Calu3 (cell line): Measurements from ENCODE around the gene STK11. TPM values are rescaled to one million over a fixed set of nuclear protein-coding genes. Genes with fewer than 3 reads are reported as not detected.

Experiments
- BruUV-seq: library from RNA; stranded (reverse); fragments of 400-500 nt; replicated peaks from 2 replicates; lab custom pipeline; 2021; lab: Mats Ljungman, UMichigan
- CTCF ChIA-PET: fragments of 300-600 bp; sonication (Branson Sonifier 250); formaldehyde crosslinking; loops from one replicate; lab custom pipeline; 2022; ENCODE audit warnings: antibody characterized with exemption; lab: Charles Lee
- DNase-seq: peaks from one replicate; pipeline ENCODE4 v3.0.0; 2022
- H3K27ac Mint-ChIP-seq: one replicate; pipeline ENCODE4 v1.8.0; 2022; ENCODE audit warnings: mixed read lengths; ENCODE audit not compliant: unreplicated experiment
- H3K27me3 Mint-ChIP-seq: one replicate; pipeline ENCODE4 v1.8.0; 2022; ENCODE audit warnings: mixed read lengths; ENCODE audit not compliant: unreplicated experiment
- H3K36me3 Mint-ChIP-seq: one replicate; pipeline ENCODE4 v1.8.0; 2022; ENCODE audit warnings: mild to moderate bottlenecking, moderate library complexity, mixed read lengths; ENCODE audit not compliant: insufficient read depth, unreplicated experiment
- H3K4me1 Mint-ChIP-seq: one replicate; pipeline ENCODE4 v1.8.0; 2022; ENCODE audit warnings: mild to moderate bottlenecking, low read depth, mixed read lengths; ENCODE audit not compliant: unreplicated experiment
- H3K4me3 Mint-ChIP-seq: one replicate; pipeline ENCODE4 v1.8.0; 2022; ENCODE audit warnings: mild to moderate bottlenecking, low read depth, moderate library complexity, mixed read lengths; ENCODE audit not compliant: unreplicated experiment
- H3K9me3 Mint-ChIP-seq: one replicate; pipeline ENCODE4 v1.8.0; 2022; ENCODE audit warnings: low read depth, mixed read lengths; ENCODE audit not compliant: unreplicated experiment
- intact Hi-C: fragments of 100-400 bp; cut with micrococcal nuclease; formaldehyde crosslinking; loops from one replicate; pipeline ENCODE4 v1.10.0; 2022; ENCODE audit not compliant: unreplicated experiment
- total RNA-seq: library from RNA; stranded (reverse); gene quantifications from 2 replicates; pipeline ENCODE4 v1.2.3, GENCODE V29; 2022
- TF ChIP-seq, protein P1 (sequence below): fragments of 200-600 bp; IDR thresholded peaks from one replicate; pipeline ENCODE4 v1.8.0; 2022; ENCODE audit warnings: antibody characterized with exemption; ENCODE audit not compliant: unreplicated experiment

Gene STK11
- total RNA-seq, 1 experiment from 2014 or later, result 58.3 TPM

DNA sequence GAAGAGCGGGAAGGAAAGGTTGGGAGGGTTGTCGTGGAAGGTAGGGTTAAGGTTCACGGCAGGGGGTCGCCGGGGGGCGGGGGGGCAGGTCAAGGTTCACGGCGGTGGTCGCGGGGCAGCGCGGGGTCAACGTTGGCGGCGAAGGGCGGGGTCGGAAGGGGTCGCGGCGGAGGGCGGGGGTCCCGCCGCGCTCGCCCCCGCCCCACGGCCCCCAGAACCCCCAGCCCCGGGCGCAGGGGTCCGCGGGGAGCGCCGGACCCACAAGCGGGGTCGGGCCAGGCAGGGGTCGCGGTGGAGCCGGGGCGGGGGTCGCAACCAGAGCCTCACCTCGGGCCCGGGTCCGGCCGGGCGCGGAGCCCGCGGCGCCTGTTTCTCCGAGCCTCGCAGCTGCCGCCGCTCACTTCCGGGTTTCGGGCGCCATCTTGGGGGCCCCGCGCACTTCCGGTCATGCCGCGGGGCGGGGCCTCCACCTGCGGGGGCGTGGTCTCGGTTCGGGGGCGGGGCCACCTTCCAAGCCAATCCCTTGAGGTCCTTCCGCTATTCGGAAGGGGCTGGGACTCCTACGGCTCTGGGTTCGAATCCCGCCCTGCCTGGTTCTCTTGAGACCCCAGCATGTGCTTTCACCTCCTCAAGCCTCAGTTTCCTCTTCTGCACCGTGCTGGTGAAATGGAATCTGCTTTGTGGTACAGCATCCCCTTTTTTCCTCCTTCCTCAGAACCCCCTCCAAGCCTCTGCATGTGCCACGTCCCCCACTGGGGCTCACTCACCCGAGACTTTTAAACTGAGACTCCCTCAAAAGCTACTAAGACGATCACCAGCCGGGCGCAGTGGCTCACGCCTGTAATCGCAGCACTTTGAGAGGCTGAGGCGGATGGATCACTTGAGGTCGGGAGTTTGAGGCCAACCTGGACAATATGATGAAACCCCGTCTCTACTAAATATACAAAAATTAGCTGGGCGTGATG lies 31.5 kb upstream of the STK11 start, which contains the start of gene SBNO2:
SBNO2 (minus strand) TSS at position 424 of the 965 bp plus-strand sequence. CDS start 19,992 bp downstream, outside the sequence.
- Mint-ChIP-seq H3K27me3 (no peaks in the 10 kb centered on the region), H3K4me3 (peak within 1 kb of the TSS; percentile 85), H3K9me3 (no peaks in the 10 kb centered on the region), H3K36me3 (peaks cover 59% of the 10 kb centered on the region), H3K4me1 (peaks cover 41% of the 10 kb centered on the region), H3K27ac (peak within 1 kb of the TSS; percentile 92)
- CTCF ChIA-PET, result interaction anchor here (0.5 kb wide), 1 partner anchor 19 kb away, joined by 4 read pairs; no protein-coding TSS in a partner anchor
- intact Hi-C loops, result no loop called here
- peak; percentile 91 for DNase-seq
- TF ChIP-seq, protein P1, sequence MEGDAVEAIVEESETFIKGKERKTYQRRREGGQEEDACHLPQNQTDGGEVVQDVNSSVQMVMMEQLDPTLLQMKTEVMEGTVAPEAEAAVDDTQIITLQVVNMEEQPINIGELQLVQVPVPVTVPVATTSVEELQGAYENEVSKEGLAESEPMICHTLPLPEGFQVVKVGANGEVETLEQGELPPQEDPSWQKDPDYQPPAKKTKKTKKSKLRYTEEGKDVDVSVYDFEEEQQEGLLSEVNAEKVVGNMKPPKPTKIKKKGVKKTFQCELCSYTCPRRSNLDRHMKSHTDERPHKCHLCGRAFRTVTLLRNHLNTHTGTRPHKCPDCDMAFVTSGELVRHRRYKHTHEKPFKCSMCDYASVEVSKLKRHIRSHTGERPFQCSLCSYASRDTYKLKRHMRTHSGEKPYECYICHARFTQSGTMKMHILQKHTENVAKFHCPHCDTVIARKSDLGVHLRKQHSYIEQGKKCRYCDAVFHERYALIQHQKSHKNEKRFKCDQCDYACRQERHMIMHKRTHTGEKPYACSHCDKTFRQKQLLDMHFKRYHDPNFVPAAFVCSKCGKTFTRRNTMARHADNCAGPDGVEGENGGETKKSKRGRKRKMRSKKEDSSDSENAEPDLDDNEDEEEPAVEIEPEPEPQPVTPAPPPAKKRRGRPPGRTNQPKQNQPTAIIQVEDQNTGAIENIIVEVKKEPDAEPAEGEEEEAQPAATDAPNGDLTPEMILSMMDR, result no peak
- no TSS peak for BruUV-seq

DNA sequence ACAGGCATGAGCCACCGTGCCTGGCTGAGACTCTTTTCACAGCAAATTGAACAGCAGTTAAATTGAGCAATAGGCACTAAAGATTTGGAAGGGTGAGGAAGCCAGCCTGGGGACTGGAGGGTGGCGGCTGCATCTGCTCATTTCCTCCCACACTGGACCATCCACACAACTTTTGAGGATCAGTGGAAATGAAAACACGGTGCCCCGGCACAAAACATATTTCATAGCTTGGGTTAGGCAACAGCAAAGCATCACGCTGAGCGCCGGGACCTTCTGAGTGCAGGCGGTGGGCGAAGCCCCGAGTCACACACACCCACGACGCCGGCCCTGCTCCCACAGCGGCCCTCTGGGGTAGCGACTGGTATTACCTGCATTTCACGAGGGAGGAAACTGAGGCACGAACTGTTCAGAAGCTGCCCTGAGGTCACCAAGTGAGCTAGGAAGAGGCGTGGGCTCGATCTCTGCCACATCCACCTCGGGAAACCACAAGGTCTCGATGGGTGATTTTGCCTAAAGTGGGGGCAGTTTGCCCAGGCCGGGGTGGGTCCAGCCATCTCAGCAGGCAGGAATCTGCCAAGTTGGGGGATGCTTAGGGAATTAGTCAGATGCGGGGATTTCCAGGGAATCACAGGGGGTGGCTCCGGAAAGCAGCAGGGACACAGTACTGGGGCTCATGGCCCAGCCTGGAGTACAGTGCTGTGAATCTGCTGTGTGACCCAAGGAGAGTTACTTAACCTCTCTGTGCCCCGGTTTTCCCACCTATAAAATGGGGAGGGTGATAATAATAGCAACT lies 28.1 kb upstream of the STK11 start:
- Mint-ChIP-seq H3K36me3 (peaks cover 48% of the 10 kb centered on the region), H3K27me3 (no peaks in the 10 kb centered on the region), H3K9me3 (peaks cover 3% of the 10 kb centered on the region), H3K27ac (peak overlapping the region; percentile 78), H3K4me1 (peaks cover 51% of the 10 kb centered on the region), H3K4me3 (peak overlapping the region; percentile 49)
- TF ChIP-seq, protein P1, result no peak
- CTCF ChIA-PET, result interaction anchor here (0.6 kb wide), 1 partner anchor 194 kb away, joined by 4 read pairs; no protein-coding TSS in a partner anchor
- intact Hi-C loops, result no loop called here
- BruUV-seq, result no TSS peak
- peak; percentile 70 for DNase-seq

DNA sequence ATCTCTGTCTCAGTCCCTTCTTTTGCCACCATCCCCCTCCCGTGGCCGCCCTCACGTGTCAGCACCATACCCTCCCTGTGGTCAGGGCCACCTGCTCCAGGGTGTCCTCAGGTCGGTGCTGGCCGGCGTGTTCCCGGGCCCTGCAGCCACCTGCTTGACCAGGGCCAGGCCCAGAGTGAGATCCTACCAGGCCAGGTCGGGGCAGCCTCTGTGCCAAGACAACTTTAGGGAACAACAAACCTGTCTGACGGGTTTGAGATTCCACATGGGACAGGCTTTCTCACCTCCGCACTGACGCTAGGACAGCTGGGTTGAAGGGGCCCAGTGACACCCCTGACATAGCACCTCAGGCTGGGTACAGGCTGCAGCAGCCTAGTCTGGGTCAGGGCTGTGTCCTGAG lies 24.0 kb upstream of the STK11 start:
- H3K4me3 Mint-ChIP-seq, result peak overlapping the region; percentile 76
- CTCF ChIA-PET, result interaction anchor here (1.4 kb wide), 1 partner anchor 58 kb away, joined by 5 read pairs; no protein-coding TSS in a partner anchor
- H3K36me3 Mint-ChIP-seq, result peaks cover 21% of the 10 kb centered on the region
- peak overlapping the region; percentile 97 for H3K27ac Mint-ChIP-seq
- H3K4me1 Mint-ChIP-seq, result peaks cover 42% of the 10 kb centered on the region
- DNase-seq, result peak; percentile 78
- no TSS peak for BruUV-seq
- intact Hi-C loops, result loop anchor here (5.0 kb wide), 1 partner anchor 79 kb away; the partner anchor contains the start of gene GPX4
- H3K9me3 Mint-ChIP-seq, result peaks cover 3% of the 10 kb centered on the region
- TF ChIP-seq, protein P1, result no peak
- no peaks in the 10 kb centered on the region for H3K27me3 Mint-ChIP-seq

DNA sequence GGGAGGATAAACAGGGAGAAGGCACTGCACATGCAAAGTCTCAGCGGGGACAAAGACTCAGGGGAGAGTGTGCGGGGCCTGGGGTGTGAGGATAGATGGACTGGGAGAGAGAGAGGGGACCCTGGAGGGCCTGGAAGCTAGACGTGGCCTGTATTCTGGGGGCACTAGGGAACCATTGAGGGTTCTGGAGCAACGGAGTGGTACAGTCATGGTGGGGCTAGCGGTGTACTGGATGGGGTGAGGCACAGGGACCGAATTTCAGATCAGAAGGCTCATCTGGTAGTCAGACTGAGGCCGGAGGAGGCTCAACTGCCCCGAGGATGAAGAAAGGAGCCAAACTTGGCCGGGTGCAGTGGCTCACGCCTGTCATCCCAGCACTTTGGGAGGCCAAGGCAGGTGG lies 23.5 kb upstream of the STK11 start:
- H3K9me3 Mint-ChIP-seq, result peaks cover 3% of the 10 kb centered on the region
- H3K27ac Mint-ChIP-seq, result peak overlapping the region; percentile 97
- no peaks in the 10 kb centered on the region for H3K27me3 Mint-ChIP-seq
- CTCF ChIA-PET, result interaction anchor here (1.4 kb wide), 1 partner anchor 59 kb away, joined by 5 read pairs; no protein-coding TSS in a partner anchor
- intact Hi-C loops, result loop anchor here (5.0 kb wide), 1 partner anchor 80 kb away; the partner anchor contains the start of gene GPX4
- peaks cover 21% of the 10 kb centered on the region for H3K36me3 Mint-ChIP-seq
- TF ChIP-seq, protein P1, result no peak
- no peak for DNase-seq
- peaks cover 40% of the 10 kb centered on the region for H3K4me1 Mint-ChIP-seq
- peak overlapping the region; percentile 76 for H3K4me3 Mint-ChIP-seq
- no TSS peak for BruUV-seq
